ENCODE measurements around the gene BRAP.

- peak in 1 of 6 experiments; percentile 4 for TF ChIP-seq CTCF (IDR thresholded peaks at IDR 0.05)
- TF ChIP-seq POLR2A (IDR thresholded peaks at IDR 0.05): no peak
Observed at GRCh38 chr12:111642681-111643426, 42.9 kb downstream of the BRAP start.

All from Peyer's patch (tissue), 4 donors.